Measurements from ENCODE around the gene ASIP.

- TF ChIP-seq CTCF (IDR thresholded peaks at IDR 0.05) (no peak), POLR2A (IDR thresholded peaks at IDR 0.05) (no peak)
These were observed 5.0 kb downstream of the ASIP start for GRCh38 chr20:34246126-34246626.
